Hippocampal formation (tissue), 2 donors: ENCODE results near the gene SURF6.
"Not testable (repeated sequence)": the region's sequence is repeated elsewhere in the genome, so short reads cannot be mapped to it uniquely, and the experiment has no call there.

Experiments used
- DNase-seq, 2 donors: peaks; one replicate each; lab custom pipeline; 2025; lab: John Stamatoyannopoulos, UW

Gene SURF6

GRCh38 chr9:133347985-133348717 lies 12.2 kb upstream of the SURF6 start, which contains the start of the genes MED22 and RPL7A:
MED22 (minus strand) TSS chr9:133348131; CDS start chr9:133346662, 1,469 bp downstream.
RPL7A (plus strand) TSS chr9:133348218; CDS start chr9:133348244, 26 bp downstream.
- DNase-seq, result peak; percentile 82 to 96

- no peak for DNase-seq
Measured at GRCh38 chr9:133347515-133347984, 11.6 kb upstream of the SURF6 start.

GRCh38 chr9:133346021-133346785 lies 10.2 kb upstream of the SURF6 start:
- DNase-seq, result no peak

- DNase-seq, result no peak
Measured at GRCh38 chr9:133345596-133345995, 9.6 kb upstream of the SURF6 start.

- DNase-seq, result no peak
Measured at GRCh38 chr9:133344979-133345378, 9.0 kb upstream of the SURF6 start.

- DNase-seq, result no peak
Measured at GRCh38 chr9:133344071-133344470, 8.1 kb upstream of the SURF6 start.

GRCh38 chr9:133342570-133342969 lies 6.6 kb upstream of the SURF6 start:
- no peak for DNase-seq

GRCh38 chr9:133342069-133342406 lies 6.0 kb upstream of the SURF6 start:
- no peak for DNase-seq

GRCh38 chr9:133341369-133342068 lies 5.5 kb upstream of the SURF6 start:
- DNase-seq, result peak in 1 of 2 donors; percentile 30

GRCh38 chr9:133340916-133341315 lies 4.9 kb upstream of the SURF6 start:
- DNase-seq, result no peak

- no peak for DNase-seq
Measured at GRCh38 chr9:133340256-133340655, 4.3 kb upstream of the SURF6 start.

- no peak for DNase-seq
Measured at GRCh38 chr9:133339641-133340040, 3.7 kb upstream of the SURF6 start.

GRCh38 chr9:133334888-133335287 lies 1.1 kb downstream of the SURF6 start:
- DNase-seq, result not testable (repeated sequence)

- no peak for DNase-seq
Measured at GRCh38 chr9:133334161-133334560, 1.8 kb downstream of the SURF6 start.

GRCh38 chr9:133333566-133333965 lies 2.4 kb downstream of the SURF6 start:
- no peak for DNase-seq

GRCh38 chr9:133333011-133333410 lies 3.0 kb downstream of the SURF6 start:
- DNase-seq, result no peak

- DNase-seq, result no peak
Measured at GRCh38 chr9:133332381-133332730, 3.6 kb downstream of the SURF6 start.

GRCh38 chr9:133331641-133332380 lies 4.2 kb downstream of the SURF6 start:
- no peak for DNase-seq

GRCh38 chr9:133331221-133331620 lies 4.8 kb downstream of the SURF6 start:
- DNase-seq, result no peak

- DNase-seq, result not testable (repeated sequence)
Measured at GRCh38 chr9:133329306-133330156, 6.5 kb downstream of the SURF6 start.
